Eye (tissue), 1 donor: ENCODE measurements around the gene TOGARAM1.

ENCODE experiments used
- DNase-seq: peaks from one replicate; pipeline ENCODE4 v3.0.0-alpha.2; 2015

Gene TOGARAM1, protein sequence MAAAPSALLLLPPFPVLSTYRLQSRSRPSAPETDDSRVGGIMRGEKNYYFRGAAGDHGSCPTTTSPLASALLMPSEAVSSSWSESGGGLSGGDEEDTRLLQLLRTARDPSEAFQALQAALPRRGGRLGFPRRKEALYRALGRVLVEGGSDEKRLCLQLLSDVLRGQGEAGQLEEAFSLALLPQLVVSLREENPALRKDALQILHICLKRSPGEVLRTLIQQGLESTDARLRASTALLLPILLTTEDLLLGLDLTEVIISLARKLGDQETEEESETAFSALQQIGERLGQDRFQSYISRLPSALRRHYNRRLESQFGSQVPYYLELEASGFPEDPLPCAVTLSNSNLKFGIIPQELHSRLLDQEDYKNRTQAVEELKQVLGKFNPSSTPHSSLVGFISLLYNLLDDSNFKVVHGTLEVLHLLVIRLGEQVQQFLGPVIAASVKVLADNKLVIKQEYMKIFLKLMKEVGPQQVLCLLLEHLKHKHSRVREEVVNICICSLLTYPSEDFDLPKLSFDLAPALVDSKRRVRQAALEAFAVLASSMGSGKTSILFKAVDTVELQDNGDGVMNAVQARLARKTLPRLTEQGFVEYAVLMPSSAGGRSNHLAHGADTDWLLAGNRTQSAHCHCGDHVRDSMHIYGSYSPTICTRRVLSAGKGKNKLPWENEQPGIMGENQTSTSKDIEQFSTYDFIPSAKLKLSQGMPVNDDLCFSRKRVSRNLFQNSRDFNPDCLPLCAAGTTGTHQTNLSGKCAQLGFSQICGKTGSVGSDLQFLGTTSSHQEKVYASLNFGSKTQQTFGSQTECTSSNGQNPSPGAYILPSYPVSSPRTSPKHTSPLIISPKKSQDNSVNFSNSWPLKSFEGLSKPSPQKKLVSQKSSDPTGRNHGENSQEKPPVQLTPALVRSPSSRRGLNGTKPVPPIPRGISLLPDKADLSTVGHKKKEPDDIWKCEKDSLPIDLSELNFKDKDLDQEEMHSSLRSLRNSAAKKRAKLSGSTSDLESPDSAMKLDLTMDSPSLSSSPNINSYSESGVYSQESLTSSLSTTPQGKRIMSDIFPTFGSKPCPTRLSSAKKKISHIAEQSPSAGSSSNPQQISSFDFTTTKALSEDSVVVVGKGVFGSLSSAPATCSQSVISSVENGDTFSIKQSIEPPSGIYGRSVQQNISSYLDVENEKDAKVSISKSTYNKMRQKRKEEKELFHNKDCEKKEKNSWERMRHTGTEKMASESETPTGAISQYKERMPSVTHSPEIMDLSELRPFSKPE (N-terminal part only)

DNA sequence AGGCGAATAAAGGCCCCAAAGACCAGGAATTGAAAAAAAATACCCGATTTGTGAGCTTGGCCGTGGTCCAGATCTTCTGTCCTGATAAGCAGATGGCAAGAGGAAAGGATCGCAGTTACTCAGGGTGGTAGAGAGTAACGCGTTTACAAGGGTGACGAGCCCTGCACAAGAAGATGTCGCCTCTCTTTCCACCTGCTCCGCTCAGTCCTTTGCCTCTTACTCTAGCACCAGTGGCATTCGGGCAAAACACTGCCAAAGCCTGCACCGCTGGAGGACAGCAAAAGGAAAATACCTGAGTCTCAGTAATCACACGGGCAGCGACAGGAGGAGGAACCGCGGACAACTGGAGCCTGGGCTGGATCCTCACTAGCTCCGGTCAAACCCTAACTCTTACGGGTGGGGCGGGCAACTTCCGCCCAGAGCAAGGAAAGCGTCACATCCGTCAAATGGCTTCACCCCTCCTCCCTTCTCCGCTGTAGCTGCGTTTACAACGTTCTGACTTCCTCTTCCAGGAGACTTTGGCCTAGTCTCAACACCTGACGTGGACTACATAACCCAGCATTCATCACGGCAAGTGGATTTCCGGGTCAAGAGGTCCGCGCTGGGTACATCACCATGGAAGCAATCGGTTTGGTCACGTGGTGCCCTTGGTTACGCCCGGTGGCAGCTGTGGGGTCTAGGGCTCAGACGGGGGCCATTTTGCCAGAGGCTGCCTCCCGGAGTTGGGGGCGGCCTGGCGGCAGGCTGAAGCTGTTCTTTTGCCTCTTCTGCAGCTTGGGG is at the start of gene TOGARAM1, which contains the start of gene KLHL28:
Gene TOGARAM1 (plus strand): TSS at position 637 of the 780 bp plus-strand sequence. CDS start 232 bp downstream, outside the sequence.
Gene KLHL28 (minus strand): TSS at position 394 of the 780 bp plus-strand sequence. CDS start 16,019 bp downstream, outside the sequence.
- DNase-seq = peak; percentile 100

DNA sequence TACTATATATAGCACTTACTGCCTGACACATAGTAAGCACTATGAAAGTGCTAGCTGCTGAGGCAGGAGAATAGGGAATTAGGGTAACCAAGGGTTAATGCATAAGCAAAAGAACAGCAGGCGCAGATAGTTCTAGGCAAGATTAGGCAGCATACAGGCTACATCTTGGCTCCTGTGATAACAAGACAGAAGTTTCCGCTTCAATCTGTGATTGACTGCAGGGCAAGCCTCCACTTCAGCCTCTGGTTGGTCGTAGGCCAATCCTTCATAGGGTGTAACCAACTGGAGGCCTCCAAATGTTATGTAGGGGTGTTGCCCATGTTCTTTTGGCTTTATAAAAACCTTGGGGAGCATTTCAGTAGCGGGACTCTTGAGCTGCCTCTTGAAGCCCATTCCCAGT is 47.1 kb upstream of the TOGARAM1 start:
- peak; percentile 10 for DNase-seq

DNA sequence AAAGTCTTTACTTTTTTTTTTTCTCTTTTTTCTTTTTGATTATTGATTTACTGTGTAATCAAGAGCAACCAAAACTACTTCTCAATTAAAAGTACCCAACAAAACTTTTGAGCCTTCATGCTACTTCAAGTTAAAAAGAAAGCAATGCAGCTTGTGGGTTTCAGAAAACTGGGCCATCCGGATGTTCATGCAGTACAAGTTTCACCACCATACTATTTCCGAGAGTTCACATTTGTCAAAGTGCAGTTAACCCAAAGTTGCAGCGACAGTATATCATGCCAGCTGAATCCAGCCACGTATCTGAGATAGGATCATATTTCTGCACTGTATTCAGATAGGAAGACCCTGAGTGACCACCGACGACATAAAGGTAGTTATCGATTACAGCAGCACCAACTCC is 33.2 kb upstream of the TOGARAM1 start:
- no peak for DNase-seq

DNA sequence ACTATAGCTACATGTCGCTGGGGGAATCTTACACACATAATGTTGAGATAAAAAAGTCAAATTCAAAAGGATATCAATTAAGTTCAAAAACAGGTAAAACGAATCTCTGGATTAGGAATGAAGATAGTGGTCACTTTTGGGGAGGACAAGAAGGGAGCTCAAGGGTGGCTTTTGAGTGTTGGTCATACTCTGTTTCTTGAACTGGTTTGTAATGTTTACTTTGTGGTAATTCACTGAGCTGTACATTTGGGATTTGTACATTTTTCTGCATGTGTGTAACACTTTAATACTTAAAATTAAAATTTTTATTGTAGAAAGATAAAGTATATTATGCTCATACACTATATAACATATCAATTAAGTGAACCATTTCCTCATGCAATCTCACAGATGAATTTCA is 26.8 kb upstream of the TOGARAM1 start:
- no peak for DNase-seq

DNA sequence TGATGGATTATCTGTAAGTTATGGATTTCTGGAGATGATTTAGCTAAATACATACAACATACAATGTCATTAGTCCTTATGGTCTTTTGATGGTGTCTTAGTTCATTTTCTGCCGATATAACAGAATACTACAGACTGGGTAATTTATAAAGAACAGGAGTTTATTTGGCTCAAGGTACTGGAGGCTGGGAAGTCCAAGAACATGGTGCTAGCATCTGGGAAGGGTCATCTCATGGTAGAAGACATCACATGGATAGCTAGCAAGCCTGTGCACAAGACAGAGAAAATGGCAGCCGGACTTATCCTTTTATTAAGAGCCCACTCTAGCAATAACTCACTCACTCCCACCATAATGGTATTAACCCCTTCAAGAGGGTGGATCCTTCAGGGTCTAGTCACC is 24.4 kb upstream of the TOGARAM1 start:
- no peak for DNase-seq

DNA sequence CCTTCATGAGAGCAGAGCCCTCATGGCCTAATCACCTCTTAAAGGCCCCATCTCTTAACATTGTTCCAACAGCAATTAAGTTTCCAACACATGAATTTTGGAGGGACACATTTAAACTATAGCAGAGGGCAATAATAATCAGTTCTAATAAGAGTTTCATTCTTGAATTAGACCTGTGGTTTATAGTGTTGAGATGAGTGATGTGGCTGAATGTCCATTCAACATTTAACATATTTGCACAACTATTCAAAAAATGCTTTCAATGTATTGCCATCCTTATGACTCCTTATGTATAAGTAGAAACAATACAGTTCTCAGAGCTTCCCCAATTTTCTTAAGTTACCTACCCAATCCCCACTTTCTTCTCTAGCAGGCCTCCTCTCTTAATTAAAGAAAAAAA is 21.8 kb upstream of the TOGARAM1 start:
- no peak for DNase-seq

DNA sequence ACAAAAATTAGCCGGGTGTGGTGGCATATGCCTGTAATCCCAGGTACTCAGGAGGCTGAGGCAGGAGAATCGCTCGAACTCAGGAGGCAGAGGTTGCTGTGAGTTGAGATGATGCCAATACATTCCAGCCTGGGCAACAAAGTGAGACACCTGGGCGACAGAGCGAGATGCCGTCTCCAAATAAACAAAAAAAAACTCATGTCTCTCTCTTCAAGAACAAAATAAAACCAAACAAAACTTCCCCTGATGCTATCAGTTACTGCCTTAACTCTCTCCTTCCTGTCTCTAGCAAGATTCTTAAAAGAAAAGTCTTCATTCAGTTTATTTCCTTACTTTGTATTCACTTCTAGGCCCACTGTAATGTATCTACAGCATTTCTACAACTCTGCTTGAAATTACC is 21.0 kb upstream of the TOGARAM1 start:
- DNase-seq = no peak

DNA sequence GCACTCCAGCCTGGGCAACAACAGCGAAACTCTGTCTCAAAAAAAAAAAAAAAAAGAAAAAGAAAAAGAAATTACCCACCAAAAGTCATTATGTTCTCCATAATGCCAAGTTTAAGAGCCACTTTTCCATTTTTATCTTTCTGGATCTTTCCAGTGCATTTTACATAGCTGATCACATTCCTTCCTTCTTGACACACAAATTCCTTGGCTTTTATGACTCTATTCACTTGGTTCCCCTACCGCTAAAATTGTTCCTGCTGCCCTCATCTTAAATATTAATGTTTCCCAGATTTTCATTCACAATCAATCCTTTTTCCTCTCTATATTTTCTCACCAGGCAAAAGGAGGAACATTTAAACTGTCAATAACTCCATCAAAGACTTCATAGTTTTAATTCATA is 20.4 kb upstream of the TOGARAM1 start:
- no peak for DNase-seq

DNA sequence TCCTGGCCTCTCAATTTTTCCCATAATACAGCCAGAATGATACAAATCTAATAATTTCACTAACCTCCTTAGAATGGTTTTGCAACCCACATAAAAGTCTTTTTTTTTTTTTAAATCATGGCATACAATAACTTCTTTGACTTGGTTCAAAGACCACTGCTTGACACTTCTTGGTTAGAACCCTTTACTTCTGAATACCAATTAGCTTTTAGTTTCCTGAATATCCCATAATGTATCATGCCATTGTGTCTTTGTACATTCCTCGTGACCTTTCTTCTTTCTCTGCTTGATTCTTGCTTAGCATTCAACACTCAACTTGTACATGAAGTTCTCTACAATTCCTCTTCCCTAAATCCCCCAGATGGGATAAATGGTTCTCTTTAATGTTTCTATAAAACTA is 19.6 kb upstream of the TOGARAM1 start:
- DNase-seq = no peak

DNA sequence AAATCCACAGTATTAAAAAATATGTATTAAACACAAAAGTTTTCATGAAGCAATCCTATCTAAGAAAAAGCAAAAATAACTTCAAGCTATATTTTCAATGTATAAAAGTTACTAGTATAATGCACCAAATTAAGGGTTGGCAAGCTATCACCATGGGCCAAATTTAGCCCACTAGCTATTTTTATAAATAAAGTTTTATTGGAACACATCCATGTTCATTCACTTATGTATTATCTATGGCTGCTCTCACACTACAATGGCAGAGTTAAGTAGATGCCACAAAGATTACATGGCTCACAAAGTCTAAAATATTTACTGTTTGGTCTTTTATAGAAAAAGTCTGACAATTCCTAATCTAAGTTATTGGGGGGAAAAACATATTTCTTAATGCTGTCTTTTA is 17.9 kb upstream of the TOGARAM1 start:
- DNase-seq = no peak

DNA sequence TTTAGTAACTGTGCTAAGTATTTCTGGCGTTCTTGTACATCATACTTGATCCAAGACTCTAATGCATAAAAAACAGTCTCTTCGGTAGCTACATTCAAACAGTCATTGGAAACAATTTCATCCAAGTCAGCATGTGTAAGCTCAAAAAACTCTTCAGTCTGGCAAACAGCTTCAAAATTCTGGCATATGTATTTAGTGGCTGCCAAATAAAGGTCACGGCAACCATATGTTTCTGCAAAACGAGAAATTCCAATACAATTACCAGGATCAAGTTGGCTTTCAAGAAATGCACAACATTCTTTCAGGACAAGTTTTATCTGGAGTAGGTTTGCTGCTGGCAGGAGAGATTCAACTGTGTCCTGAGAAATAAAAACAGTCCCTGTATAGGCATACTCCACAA is 16.7 kb upstream of the TOGARAM1 start:
- DNase-seq = no peak

DNA sequence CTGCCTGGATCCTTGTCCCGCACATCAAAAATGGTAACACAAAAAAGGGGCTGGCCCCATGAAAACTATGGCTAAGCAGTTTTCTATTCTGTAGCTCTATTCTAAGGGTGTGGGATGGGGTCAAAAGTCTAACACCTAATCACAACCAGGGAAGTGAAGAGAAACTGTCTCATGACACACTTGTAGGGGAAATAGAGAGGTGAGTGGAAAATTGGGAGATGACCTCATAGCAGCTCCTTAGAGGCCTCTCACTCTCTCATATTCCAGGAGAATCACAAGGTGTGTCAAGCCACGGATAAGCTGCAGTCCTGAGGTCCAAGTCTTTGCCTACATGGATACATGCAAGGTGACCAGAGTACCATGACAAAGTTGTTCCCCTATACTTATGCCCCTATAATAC is 10.9 kb upstream of the TOGARAM1 start:
- no peak for DNase-seq

DNA sequence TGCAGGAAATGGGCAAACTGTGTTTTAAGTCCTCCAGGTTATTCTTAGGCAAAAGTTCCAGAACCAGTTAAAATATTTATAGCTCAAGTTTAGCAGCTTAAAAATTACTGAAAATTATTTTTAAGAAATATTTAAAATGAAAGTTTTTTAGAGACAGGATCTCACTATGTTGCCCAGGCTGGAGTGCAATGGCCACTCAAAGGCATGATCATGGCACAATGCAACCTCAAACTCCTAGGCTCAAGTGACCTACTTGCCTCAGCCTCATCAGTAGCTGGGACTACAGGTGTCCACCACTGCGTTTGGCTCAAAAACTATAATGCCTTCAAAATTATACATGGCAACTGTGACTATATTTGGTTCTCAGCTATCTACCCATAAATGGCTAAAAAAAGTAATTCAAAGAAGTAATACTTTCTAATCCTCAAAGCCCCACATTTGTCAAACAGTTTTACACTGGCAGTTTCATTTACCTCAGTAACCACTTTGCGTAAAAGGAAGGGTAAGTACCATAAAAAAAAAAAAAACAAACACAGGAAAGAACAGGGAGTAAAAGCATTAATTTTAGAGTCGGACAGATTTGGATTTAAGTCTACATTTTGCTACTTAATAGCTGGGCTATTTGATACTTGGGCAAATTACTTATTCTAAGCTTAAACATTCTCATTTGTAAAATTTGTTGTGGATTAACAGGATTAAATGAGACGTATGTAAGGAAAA is 9.4 kb upstream of the TOGARAM1 start:
- DNase-seq = no peak

DNA sequence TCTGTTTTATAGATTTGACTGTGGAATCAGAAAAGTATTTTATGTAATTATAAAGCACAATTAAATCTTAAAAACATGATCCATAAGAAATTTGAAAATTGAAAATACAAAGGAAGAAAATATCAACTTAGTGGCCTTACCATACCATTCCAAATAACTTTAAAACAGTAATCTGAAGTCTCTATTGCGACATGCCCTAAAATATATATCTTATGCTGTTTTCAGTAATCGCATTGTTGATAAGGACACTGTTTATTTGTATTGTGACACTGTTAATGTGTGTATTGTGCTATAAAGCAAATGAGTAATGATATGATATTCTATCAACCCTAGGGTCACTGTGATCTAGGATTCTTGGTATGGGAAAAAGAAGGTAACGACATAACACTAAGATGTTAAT is 7.2 kb upstream of the TOGARAM1 start:
- DNase-seq = no peak

DNA sequence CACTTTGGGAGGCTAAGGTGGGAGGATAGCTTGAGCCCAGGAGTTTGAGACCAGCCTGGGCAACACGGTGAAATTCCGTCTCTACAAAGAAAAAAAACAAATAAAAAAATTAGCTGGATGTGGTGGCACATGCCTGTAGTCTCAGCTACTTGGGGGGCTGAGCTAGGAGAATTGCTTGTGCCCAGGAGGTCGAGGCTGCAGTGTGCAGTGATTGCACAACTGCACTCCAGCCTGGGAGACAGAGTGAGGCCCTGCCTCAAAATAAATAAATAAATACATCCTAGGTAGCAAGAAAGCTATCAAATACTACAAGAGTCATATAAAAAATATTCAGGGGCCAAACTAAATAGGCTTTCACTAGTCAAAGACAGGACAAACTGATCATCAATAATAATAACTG is 6.5 kb upstream of the TOGARAM1 start:
- DNase-seq = no peak

DNA sequence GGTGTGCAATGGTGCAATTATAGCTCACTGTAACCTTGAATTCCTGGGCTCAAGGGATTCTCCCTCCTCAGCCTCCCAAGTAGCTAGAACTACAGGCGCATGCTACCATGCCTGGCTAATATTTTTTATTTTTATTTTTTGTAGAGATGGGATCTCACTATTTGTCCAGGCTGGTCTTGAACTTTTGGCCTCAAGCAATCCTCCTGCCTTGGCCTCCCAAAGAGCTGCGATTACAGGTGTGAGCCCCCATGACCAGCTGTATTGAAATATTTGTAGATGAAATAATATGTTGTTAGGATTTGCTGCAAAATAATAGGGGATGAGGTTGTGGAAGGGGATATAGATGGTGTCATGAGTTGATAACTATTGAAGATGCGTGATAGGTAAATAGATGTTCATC is 5.1 kb upstream of the TOGARAM1 start:
- no peak for DNase-seq

DNA sequence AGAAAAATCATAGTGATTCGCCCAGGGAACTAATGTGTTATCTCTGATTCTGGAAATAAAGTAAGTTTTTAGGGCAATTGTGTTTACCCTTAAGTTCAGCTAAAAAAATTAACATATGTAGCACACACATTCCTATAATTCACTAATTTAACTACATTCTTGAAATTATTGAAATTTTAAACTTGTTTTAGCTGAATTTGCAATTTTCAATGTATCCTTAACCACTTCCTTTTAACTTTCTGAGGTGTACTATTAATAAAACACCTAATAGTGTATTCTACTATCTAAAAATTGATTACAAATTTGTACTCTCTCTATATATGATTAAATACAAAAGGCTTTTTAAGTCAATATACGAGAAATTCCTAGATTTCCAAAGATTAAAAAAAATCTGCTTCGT is 2.5 kb upstream of the TOGARAM1 start:
- DNase-seq = no peak

DNA sequence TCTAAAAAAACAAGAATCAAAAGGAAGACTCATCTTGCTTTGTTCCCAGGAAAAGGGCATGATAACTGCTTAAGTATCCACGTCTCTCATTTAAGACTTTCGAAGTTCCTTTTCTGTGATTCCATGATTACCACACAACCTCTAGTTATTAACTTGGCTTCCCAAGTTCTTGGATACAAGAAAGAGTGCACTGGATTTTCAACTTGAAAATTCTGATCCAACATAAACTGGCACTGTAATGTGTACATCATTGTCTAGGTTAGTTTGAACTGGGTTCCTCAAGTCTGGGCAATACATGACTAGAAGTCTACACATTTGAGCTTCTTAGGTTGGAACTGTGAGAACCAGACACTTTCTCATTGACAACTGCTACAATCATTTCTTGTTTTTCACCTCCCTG is 1.8 kb upstream of the TOGARAM1 start:
- DNase-seq = peak; percentile 35

DNA sequence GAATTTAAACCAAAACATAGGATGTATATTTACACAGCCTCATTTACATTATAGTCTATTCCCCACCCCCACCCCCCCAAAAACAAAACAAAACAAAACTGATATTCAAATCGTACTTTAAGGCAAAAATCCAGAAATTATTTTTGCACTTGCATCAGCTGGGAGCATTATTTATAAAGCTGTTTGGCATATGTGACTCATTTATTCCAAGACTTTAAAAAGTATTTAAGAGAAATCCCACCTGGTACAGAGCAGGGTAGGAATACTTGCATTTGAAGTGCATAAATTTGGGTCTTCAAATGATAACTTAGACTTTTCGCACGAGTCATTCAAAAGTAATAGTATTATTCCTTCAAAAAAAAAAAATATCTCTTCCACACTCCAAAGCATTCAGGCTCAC is 1.3 kb upstream of the TOGARAM1 start:
- DNase-seq = no peak

DNA sequence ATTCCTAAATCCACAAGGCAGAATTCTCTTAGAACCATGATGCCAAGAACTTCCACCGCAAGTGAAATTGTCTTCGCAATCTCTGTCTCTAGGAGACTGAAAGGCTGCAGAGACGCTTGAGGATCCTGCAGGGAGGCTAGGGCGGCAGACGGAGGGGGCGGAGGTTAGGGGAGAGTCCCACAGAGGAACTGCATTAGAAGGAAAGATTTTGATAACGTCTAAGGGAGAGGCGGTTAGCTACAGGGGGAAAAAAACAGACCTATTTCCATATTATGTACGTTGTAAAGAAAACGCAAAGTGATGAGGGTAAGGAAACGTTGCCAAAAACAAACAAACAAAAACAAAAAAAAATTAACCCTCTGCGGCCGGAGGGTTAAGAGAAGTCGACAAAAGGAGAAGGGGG is 838 bp upstream of the TOGARAM1 start:
- peak; percentile 90 for DNase-seq

DNA sequence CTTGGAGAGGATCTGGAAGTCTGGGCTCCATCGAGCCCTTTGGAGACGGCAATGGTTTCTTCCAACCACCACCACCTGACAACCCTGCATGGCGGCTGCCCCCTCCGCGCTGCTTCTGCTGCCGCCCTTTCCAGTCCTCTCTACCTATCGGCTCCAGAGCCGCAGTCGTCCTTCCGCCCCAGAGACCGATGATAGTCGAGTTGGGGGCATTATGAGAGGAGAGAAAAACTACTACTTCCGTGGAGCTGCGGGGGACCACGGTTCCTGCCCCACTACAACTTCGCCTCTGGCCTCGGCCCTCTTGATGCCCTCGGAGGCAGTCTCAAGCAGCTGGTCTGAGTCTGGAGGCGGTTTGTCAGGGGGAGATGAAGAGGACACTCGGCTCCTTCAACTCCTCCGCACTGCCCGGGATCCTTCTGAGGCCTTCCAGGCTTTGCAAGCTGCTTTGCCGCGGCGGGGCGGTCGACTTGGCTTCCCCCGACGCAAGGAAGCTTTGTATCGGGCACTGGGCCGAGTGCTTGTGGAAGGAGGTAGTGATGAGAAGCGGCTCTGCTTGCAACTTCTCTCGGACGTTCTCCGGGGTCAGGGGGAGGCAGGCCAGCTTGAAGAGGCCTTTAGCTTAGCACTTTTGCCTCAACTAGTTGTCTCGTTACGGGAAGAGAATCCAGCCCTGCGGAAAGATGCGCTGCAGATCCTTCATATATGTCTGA is 499 bp downstream of the TOGARAM1 start:
- DNase-seq = no peak
